K562 (cell line): ENCODE data around the gene SUV39H2. TPM values are rescaled to one million over a fixed set of nuclear protein-coding genes. Genes with fewer than 3 reads are reported as not detected.

Source experiments
- ADNP ChIP-seq: fragments of 200-800 bp; sonication (Bioruptor generic); IDR thresholded peaks from 2 replicates; pipeline ENCODE4 v1.6.1; 2016; ENCODE audit warnings: missing genetic modification characterization, missing compliant biosample characterization
- ARID1B ChIP-seq: fragments of 450-650 bp; IDR thresholded peaks from 2 replicates; pipeline ENCODE4 v1.6.1; 2016; ENCODE audit warnings: antibody characterized with exemption, mild to moderate bottlenecking, inconsistent platforms
- CBX8 ChIP-seq: fragments of 200-600 bp; sonication (generic); IDR thresholded peaks from 2 replicates; pipeline ENCODE4 v1.6.1; 2012; ENCODE audit warnings: borderline replicate concordance, mixed run types, low read depth, mild to moderate bottlenecking, moderate library complexity, mixed read lengths, low read length, control low read depth, inconsistent platforms; ENCODE audit not compliant: poor library complexity, severe bottlenecking; ENCODE audit errors: extremely low read depth
- CREBBP ChIP-seq: IDR thresholded peaks from one replicate; pipeline ENCODE4 v1.6.1; 2012; ENCODE audit warnings: low read depth, mild to moderate bottlenecking, control low read depth, inconsistent platforms, low read length
- CSDE1 ChIP-seq, 2 experiments: fragments of 450-650 bp; IDR thresholded peaks; 2 replicates each; pipeline ENCODE4 v1.6.1; 2016; ENCODE audit warnings: mild to moderate bottlenecking in 1 of 2
- HMG20B ChIP-seq: fragments of 250-450 bp; sonication (Bioruptor Pico); IDR thresholded peaks from 2 replicates; pipeline ENCODE4 v1.5.0; 2021; ENCODE audit warnings: mild to moderate bottlenecking
- HMGN3 ChIP-seq: IDR thresholded peaks from 2 replicates; pipeline ENCODE4 v1.6.1; 2011; ENCODE audit warnings: borderline replicate concordance, low read depth, mild to moderate bottlenecking, mixed read lengths, low read length; ENCODE audit not compliant: insufficient read length; ENCODE audit errors: extremely low read depth
- HOXB6 ChIP-seq: fragments of 250-450 bp; sonication (Bioruptor Pico); IDR thresholded peaks from 2 replicates; pipeline ENCODE4 v1.5.1; 2022; ENCODE audit warnings: mild to moderate bottlenecking, borderline replicate concordance
- KHSRP ChIP-seq: fragments of 450-650 bp; IDR thresholded peaks from 2 replicates; pipeline ENCODE4 v1.6.1; 2017
- MCM5 ChIP-seq: fragments of 450-650 bp; IDR thresholded peaks from 2 replicates; pipeline ENCODE4 v1.6.1; 2016; ENCODE audit warnings: low read depth
- MCM7 ChIP-seq, 2 experiments: fragments of 450-650 bp; IDR thresholded peaks; 2 replicates each; pipeline ENCODE4 v1.6.1; 2016 to 2018
- MYC ChIP-seq, 2 experiments: fragments of 250-450 bp in 1 of 2; sonication (Bioruptor Pico) in 1 of 2; IDR thresholded peaks; 2 replicates each; pipeline versions ENCODE4 v1.5.1 to v1.6.1; 2012 to 2021; ENCODE audit warnings: low read depth in 2 of 2, borderline replicate concordance in 1 of 2, improper control_type of control experiment in 1 of 2, low read length in 1 of 2, mild to moderate bottlenecking in 1 of 2, moderate library complexity in 1 of 2
- OTX1 ChIP-seq: fragments of 450-650 bp; formaldehyde crosslinking; IDR thresholded peaks from 2 replicates; pipeline ENCODE4 v1.4.0; 2022; ENCODE audit warnings: mild to moderate bottlenecking
- PTRF ChIP-seq: fragments of 450-650 bp; IDR thresholded peaks from 2 replicates; pipeline ENCODE4 v1.6.1; 2016; ENCODE audit warnings: mild to moderate bottlenecking, missing genetic modification characterization, missing compliant biosample characterization
- RCOR1 ChIP-seq, 2 experiments: IDR thresholded peaks; 2 replicates each; pipeline ENCODE4 v1.6.1; 2012; ENCODE audit warnings: low read depth in 2 of 2, low read length in 2 of 2, borderline replicate concordance in 1 of 2, improper control_type of control experiment in 1 of 2
- SLC30A9 ChIP-seq: fragments of 250-450 bp; sonication (Bioruptor Pico); IDR thresholded peaks from 2 replicates; pipeline ENCODE4 v1.8.0; 2022; ENCODE audit warnings: mild to moderate bottlenecking, moderate library complexity
- SMARCA4 ChIP-seq: fragments of 450-650 bp; IDR thresholded peaks from 2 replicates; pipeline ENCODE4 v1.6.1; 2016
- SMARCC2 ChIP-seq: fragments of 450-650 bp; IDR thresholded peaks from 2 replicates; pipeline ENCODE4 v1.6.1; 2017; ENCODE audit warnings: antibody characterized with exemption, moderate library complexity, mild to moderate bottlenecking, low read depth
- TAL1 ChIP-seq: fragments of 450-650 bp; IDR thresholded peaks from 2 replicates; pipeline ENCODE4 v1.6.1; 2016; ENCODE audit warnings: mild to moderate bottlenecking
- THRA ChIP-seq: fragments of 450-650 bp; IDR thresholded peaks from 2 replicates; pipeline ENCODE4 v1.6.1; 2017; ENCODE audit warnings: mild to moderate bottlenecking, moderate library complexity
- XRCC5 ChIP-seq: fragments of 200-400 bp; formaldehyde crosslinking; IDR thresholded peaks from 2 replicates; pipeline ENCODE4 v1.6.1; 2017; ENCODE audit warnings: low read depth, mild to moderate bottlenecking, low read length
- ZC3H8 ChIP-seq: fragments of 450-650 bp; IDR thresholded peaks from 2 replicates; pipeline ENCODE4 v1.6.1; 2017
- ZNF224 ChIP-seq: sonication (generic); formaldehyde crosslinking; IDR thresholded peaks from 2 replicates; pipeline ENCODE4 v1.8.0; 2022; ENCODE audit warnings: mild to moderate bottlenecking, missing genetic modification reagents
- ZNF436 ChIP-seq: fragments of 250-450, 450-650 bp; sonication (Bioruptor Pico); formaldehyde crosslinking; IDR thresholded peaks from 2 replicates; pipeline ENCODE4 v1.7.0; 2020; ENCODE audit warnings: mild to moderate bottlenecking
- ZNF699 ChIP-seq: fragments of 250-450 bp; sonication (Bioruptor Pico); IDR thresholded peaks from 2 replicates; pipeline ENCODE4 v1.8.0; 2021; ENCODE audit warnings: mild to moderate bottlenecking, moderate library complexity; ENCODE audit not compliant: insufficient replicate concordance
- ZNF764 ChIP-seq: fragments of 250-450 bp; sonication (Bioruptor Pico); IDR thresholded peaks from 2 replicates; pipeline ENCODE4 v1.4.0; 2020; ENCODE audit warnings: low read depth, mild to moderate bottlenecking, moderate library complexity
- polyA plus RNA-seq, 8 experiments: library from polyadenylated mRNA; depleted of rRNA in 4 of 8; stranded (reverse) in 5 of 8; unstranded in 3 of 8; fragments of >200 nt; fragmentation: Nextera tagmentation in 2 of 8; fragmentation: Illumina TruSeq in 1 of 8; extraction: Ambion mirVana in 2 of 8; extraction: Trizol in 1 of 8; gene quantifications; 2 replicates each; pipeline versions ENCODE4 v1.2.1 to v1.2.3, GENCODE V29; 2011 to 2014; ENCODE audit warnings: inconsistent platforms in 1 of 8, missing spikeins in 1 of 8
- total RNA-seq, 7 experiments: library from RNA; depleted of rRNA in 6 of 7; stranded (reverse); fragments of >200 nt in 6 of 7; fragmentation: Illumina TruSeq in 2 of 7; extraction: Trizol in 2 of 7; gene quantifications; 2 replicates each; pipeline versions ENCODE4 v1.2.1 to v1.2.3, GENCODE V29; 2011 to 2021; ENCODE audit warnings: low replicate concordance in 1 of 7
- TF ChIP-seq, protein P1 (sequence below): fragments of 450-650 bp; IDR thresholded peaks from 2 replicates; pipeline ENCODE4 v1.7.0; 2016; ENCODE audit warnings: borderline replicate concordance
- TF ChIP-seq, protein P2 (sequence below): fragments of 250-450 bp; sonication (Bioruptor Pico); IDR thresholded peaks from 2 replicates; pipeline ENCODE4 v1.4.0; 2020; ENCODE audit warnings: mild to moderate bottlenecking

The SUV39H2 gene
- total and polyA plus RNA-seq, 9 of the 15 experiments (the other 6 are each of a cell fraction or from before 2014, with no cell fraction given): 24.1 to 54.3 (median 41.3) TPM

DNA sequence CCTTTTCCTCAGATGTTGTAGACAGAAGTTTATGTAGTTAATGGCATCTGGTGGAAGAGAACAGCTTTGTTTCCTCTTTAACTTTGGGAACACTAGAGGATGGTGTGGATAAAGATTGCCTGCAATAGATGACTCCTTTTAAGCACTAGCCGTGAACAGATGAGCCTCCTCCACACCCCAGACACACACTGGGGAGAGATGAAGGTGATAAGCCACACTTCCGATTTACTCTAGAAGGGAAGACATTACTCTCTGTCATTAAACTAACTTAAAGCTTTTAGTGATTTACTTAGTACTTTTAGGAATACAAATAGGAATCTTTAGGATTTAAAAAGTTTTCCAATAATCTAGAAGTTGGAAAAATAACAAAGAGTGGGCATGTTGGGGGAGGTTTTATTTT, 33.7 kb upstream of the SUV39H2 start (continued):
- no peak for TF ChIP-seq THRA
- TF ChIP-seq MYC (IDR thresholded peaks at IDR 0.05; ENCODE audit: low read depth, low read length): no peak
- TF ChIP-seq MYC (CRISPR knock-in tag; IDR thresholded peaks at IDR 0.05; ENCODE audit: borderline replicate concordance, low read depth): no peak
- TF ChIP-seq MCM5: no peak
- no peak for TF ChIP-seq CSDE1 (IDR thresholded peaks at IDR 0.05)
- no peak for TF ChIP-seq ZC3H8
- no peak for TF ChIP-seq SMARCC2
- TF ChIP-seq RCOR1 (IDR thresholded peaks at IDR 0.05; ENCODE audit: borderline replicate concordance in 1 of 2, low read depth in 2 of 2, low read length in 2 of 2): peak in 1 of 2 experiments; percentile 78; a peak in 2 of 4 replicates
- no peak for TF ChIP-seq ZNF699 (CRISPR knock-in tag)
- TF ChIP-seq ZNF224 (CRISPR knock-in tag): no peak
- no peak for TF ChIP-seq ZNF436
- TF ChIP-seq CREBBP: no peak
- no peak for TF ChIP-seq OTX1 (CRISPR knock-in tag)
- no peak for TF ChIP-seq HMGN3
- TF ChIP-seq SMARCA4: no peak
- TF ChIP-seq HOXB6 (CRISPR knock-in tag): no peak
- no peak for TF ChIP-seq CBX8
- TF ChIP-seq, protein P1, sequence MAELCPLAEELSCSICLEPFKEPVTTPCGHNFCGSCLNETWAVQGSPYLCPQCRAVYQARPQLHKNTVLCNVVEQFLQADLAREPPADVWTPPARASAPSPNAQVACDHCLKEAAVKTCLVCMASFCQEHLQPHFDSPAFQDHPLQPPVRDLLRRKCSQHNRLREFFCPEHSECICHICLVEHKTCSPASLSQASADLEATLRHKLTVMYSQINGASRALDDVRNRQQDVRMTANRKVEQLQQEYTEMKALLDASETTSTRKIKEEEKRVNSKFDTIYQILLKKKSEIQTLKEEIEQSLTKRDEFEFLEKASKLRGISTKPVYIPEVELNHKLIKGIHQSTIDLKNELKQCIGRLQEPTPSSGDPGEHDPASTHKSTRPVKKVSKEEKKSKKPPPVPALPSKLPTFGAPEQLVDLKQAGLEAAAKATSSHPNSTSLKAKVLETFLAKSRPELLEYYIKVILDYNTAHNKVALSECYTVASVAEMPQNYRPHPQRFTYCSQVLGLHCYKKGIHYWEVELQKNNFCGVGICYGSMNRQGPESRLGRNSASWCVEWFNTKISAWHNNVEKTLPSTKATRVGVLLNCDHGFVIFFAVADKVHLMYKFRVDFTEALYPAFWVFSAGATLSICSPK: no peak
- no peak for TF ChIP-seq XRCC5
- no peak for TF ChIP-seq HMG20B (CRISPR knock-in tag)
- TF ChIP-seq, protein P2, sequence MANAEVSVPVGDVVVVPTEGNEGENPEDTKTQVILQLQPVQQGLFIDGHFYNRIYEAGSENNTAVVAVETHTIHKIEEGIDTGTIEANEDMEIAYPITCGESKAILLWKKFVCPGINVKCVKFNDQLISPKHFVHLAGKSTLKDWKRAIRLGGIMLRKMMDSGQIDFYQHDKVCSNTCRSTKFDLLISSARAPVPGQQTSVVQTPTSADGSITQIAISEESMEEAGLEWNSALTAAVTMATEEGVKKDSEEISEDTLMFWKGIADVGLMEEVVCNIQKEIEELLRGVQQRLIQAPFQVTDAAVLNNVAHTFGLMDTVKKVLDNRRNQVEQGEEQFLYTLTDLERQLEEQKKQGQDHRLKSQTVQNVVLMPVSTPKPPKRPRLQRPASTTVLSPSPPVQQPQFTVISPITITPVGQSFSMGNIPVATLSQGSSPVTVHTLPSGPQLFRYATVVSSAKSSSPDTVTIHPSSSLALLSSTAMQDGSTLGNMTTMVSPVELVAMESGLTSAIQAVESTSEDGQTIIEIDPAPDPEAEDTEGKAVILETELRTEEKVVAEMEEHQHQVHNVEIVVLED: no peak
- TF ChIP-seq TAL1: peak; percentile 17; the same call in 1 of the 2 replicates
- no peak for TF ChIP-seq MCM7 (IDR thresholded peaks at IDR 0.05)
- TF ChIP-seq KHSRP: no peak
- peak; percentile 46; the same call in 1 of the 2 replicates for TF ChIP-seq ARID1B
- TF ChIP-seq PTRF (tag): no peak
- TF ChIP-seq ADNP (tag): no peak
- no peak for TF ChIP-seq SLC30A9 (CRISPR knock-in tag)
- no peak for TF ChIP-seq ZNF764 (CRISPR knock-in tag)
